Right ventricle myocardium inferior (tissue), 1 donor: ENCODE results near the gene PRSS3. TPM values are rescaled to one million over a fixed set of nuclear protein-coding genes. Genes with fewer than 3 reads are reported as not detected.
A peak's percentile ranks its signal among the peaks of the same experiment; 100 is the strongest.
"Not testable (repeated sequence)": the region's sequence is repeated elsewhere in the genome, so short reads cannot be mapped to it uniquely, and the experiment has no call there.

Source experiments
- ATAC-seq: fragments of 200-7000 bp; cut with Tn5 transposase; one replicate; pipeline ENCODE4 v1.9.1; 2020; ENCODE audit warnings: mild to moderate bottlenecking, moderate library complexity
- DNase-seq: peaks from one replicate; pipeline ENCODE4 v3.0.0; 2021; ENCODE audit errors: missing footprints
- intact Hi-C: fragments of 100-400 bp; cut with DNase I; formaldehyde crosslinking; loops from one replicate; pipeline ENCODE4 v1.11.0; 2022
- total RNA-seq: library from RNA; stranded (reverse); fragmentation: NEBNext Ultra II Directional; extraction: Animal tissue kit (Norgen Biotek cat#: 25700); gene quantifications from one replicate; pipeline ENCODE4 v1.2.1, GENCODE V29; 2021
- donor health status: DM: no; HTN: yes; CAD: no; lungs with severe emphysema.

The PRSS3 gene
- total RNA-seq, 1 donor from 2014 or later, result not detected

- DNase-seq (no peak), ATAC-seq (no peak)
- intact Hi-C loops, result loop anchor here (10.0 kb wide), 1 partner anchor 473 kb away; no protein-coding TSS in a partner anchor
Observed at GRCh38 chr9:33781736-33782135, 13.6 kb upstream of the PRSS3 start.

GRCh38 chr9:33782395-33783152 is 12.8 kb upstream of the PRSS3 start:
- intact Hi-C loops, result loop anchor here (10.0 kb wide), 1 partner anchor 472 kb away; no protein-coding TSS in a partner anchor
- DNase-seq, result no peak
- ATAC-seq, result no peak

GRCh38 chr9:33785914-33786313 is 9.4 kb upstream of the PRSS3 start:
- DNase-seq (no peak), ATAC-seq (no peak)
- intact Hi-C loops, result loop anchor here (10.0 kb wide), 1 partner anchor 469 kb away; no protein-coding TSS in a partner anchor

GRCh38 chr9:33786681-33787080 is 8.7 kb upstream of the PRSS3 start:
- DNase-seq (no peak), ATAC-seq (peak; percentile 10)
- intact Hi-C loops, result loop anchor here (10.0 kb wide), 1 partner anchor 468 kb away; no protein-coding TSS in a partner anchor

- DNase-seq (no peak), ATAC-seq (peak; percentile 91)
- intact Hi-C loops, result loop anchor here (10.0 kb wide), 1 partner anchor 467 kb away; no protein-coding TSS in a partner anchor
Observed at GRCh38 chr9:33787839-33788238, 7.5 kb upstream of the PRSS3 start.

- intact Hi-C loops, result loop anchor here (10.0 kb wide), 1 partner anchor 465 kb away; no protein-coding TSS in a partner anchor
- DNase-seq, ATAC-seq: not testable (repeated sequence)
Observed at GRCh38 chr9:33789429-33789828, 5.9 kb upstream of the PRSS3 start.

- no peak for DNase-seq
- intact Hi-C loops, result no loop called here
- no peak for ATAC-seq
Observed at GRCh38 chr9:33791117-33791516, 4.2 kb upstream of the PRSS3 start.

- ATAC-seq, DNase-seq, intact Hi-C loops: not testable (repeated sequence)
Observed at GRCh38 chr9:33793496-33793895, 1.9 kb upstream of the PRSS3 start.

GRCh38 chr9:33794560-33794959 is 801 bp upstream of the PRSS3 start:
- DNase-seq, result no peak
- ATAC-seq, result no peak
- intact Hi-C loops, result no loop called here

GRCh38 chr9:33795819-33796218 is 458 bp downstream of the PRSS3 start:
- DNase-seq (no peak), ATAC-seq (no peak)
- intact Hi-C loops, result no loop called here

- intact Hi-C loops, DNase-seq, ATAC-seq: not testable (repeated sequence)
Observed at GRCh38 chr9:33796679-33797078, 1.3 kb downstream of the PRSS3 start.

- DNase-seq (no peak), ATAC-seq (no peak)
- intact Hi-C loops, result no loop called here
Observed at GRCh38 chr9:33797837-33798236, 2.5 kb downstream of the PRSS3 start.

- intact Hi-C loops, result no loop called here
- ATAC-seq (no peak), DNase-seq (no peak)
Observed at GRCh38 chr9:33798545-33798944, 3.2 kb downstream of the PRSS3 start.

GRCh38 chr9:33799928-33800704 is 4.8 kb downstream of the PRSS3 start:
- ATAC-seq (no peak), DNase-seq (no peak)
- intact Hi-C loops, result no loop called here

GRCh38 chr9:33800886-33801285 is 5.5 kb downstream of the PRSS3 start:
- ATAC-seq, result no peak
- intact Hi-C loops, result no loop called here
- DNase-seq, result no peak

- intact Hi-C loops, DNase-seq, ATAC-seq: not testable (repeated sequence)
Observed at GRCh38 chr9:33801943-33802500, 6.7 kb downstream of the PRSS3 start.

GRCh38 chr9:33804196-33804595 is 8.8 kb downstream of the PRSS3 start:
- ATAC-seq, intact Hi-C loops, DNase-seq: not testable (repeated sequence)

- DNase-seq, intact Hi-C loops, ATAC-seq: not testable (repeated sequence)
Observed at GRCh38 chr9:33807156-33807555, 11.8 kb downstream of the PRSS3 start.

- ATAC-seq, DNase-seq, intact Hi-C loops: not testable (repeated sequence)
Observed at GRCh38 chr9:33808979-33809322, 13.6 kb downstream of the PRSS3 start.
